Measurements from ENCODE around the gene PYGM. TPM values are rescaled to one million over a fixed set of nuclear protein-coding genes. Genes with fewer than 3 reads are reported as not detected.

PYGM gene
- total RNA-seq, 1 donor = 1.7 TPM

GRCh38 chr11:64723907-64724862 lies 35.6 kb downstream of the PYGM start:
- no peak overlapping the region for H3K4me3 ChIP-seq (ENCODE audit: low read depth, low read length)
- DNase-seq (ENCODE audit: low read depth) = no peak
- TF ChIP-seq CTCF (IDR thresholded peaks at IDR 0.05; ENCODE audit: insufficient read depth, low read depth, low read length) = no peak

GRCh38 chr11:64723117-64723906 lies 36.5 kb downstream of the PYGM start, which contains the start of gene NRXN2:
TSS of gene NRXN2 (minus strand) at chr11:64723197. CDS start at chr11:64713699, 9,498 bp downstream.
- peak; percentile 93 for TF ChIP-seq CTCF (IDR thresholded peaks at IDR 0.05; ENCODE audit: insufficient read depth, low read depth, low read length)
- peak within 1 kb of the TSS; percentile 72 for H3K4me3 ChIP-seq (ENCODE audit: low read depth, low read length)
- DNase-seq (ENCODE audit: low read depth) = peak; percentile 76

- no peak overlapping the region for H3K4me3 ChIP-seq (ENCODE audit: low read depth, low read length)
- no peak for DNase-seq (ENCODE audit: low read depth)
- no peak for TF ChIP-seq CTCF (IDR thresholded peaks at IDR 0.05; ENCODE audit: insufficient read depth, low read depth, low read length)
These were observed 37.4 kb downstream of the PYGM start for GRCh38 chr11:64722141-64723065.

- DNase-seq (ENCODE audit: low read depth) = no peak
- no peak for TF ChIP-seq CTCF (IDR thresholded peaks at IDR 0.05; ENCODE audit: insufficient read depth, low read depth, low read length)
- H3K4me3 ChIP-seq (ENCODE audit: low read depth, low read length) = no peak overlapping the region
These were observed 38.4 kb downstream of the PYGM start for GRCh38 chr11:64721359-64721699.

GRCh38 chr11:64720640-64721358 lies 39.0 kb downstream of the PYGM start:
- no peak overlapping the region for H3K4me3 ChIP-seq (ENCODE audit: low read depth, low read length)
- TF ChIP-seq CTCF (IDR thresholded peaks at IDR 0.05; ENCODE audit: insufficient read depth, low read depth, low read length) = no peak
- DNase-seq (ENCODE audit: low read depth) = no peak

Measured in fibroblast of villous mesenchyme (primary cell).